Immature natural killer cell (primary cell): ENCODE results near the gene ZFP64. TPM values are rescaled to one million over a fixed set of nuclear protein-coding genes. Genes with fewer than 3 reads are reported as not detected.
"Not testable (repeated sequence)": the region's sequence is repeated elsewhere in the genome, so short reads cannot be mapped to it uniquely, and the experiment has no call there.

Experiments
- DNase-seq, 3 donors: peaks; one replicate each; pipeline ENCODE4 v3.0.0; 2022; ENCODE audit warnings: mixed read lengths in 1 of 3
- H3K27ac Mint-ChIP-seq, 6 donors: one replicate each; pipeline ENCODE4 v1.8.0; 2020; ENCODE audit warnings: mixed read lengths in 6 of 6, mild to moderate bottlenecking in 5 of 6, inconsistent platforms in 4 of 6, moderate library complexity in 3 of 6
- H3K27me3 Mint-ChIP-seq, 3 donors: one replicate each; pipeline ENCODE4 v1.8.0; 2020 to 2021; ENCODE audit warnings: low read depth in 3 of 3, mild to moderate bottlenecking in 3 of 3, mixed read lengths in 3 of 3, moderate library complexity in 3 of 3, inconsistent platforms in 1 of 3
- H3K36me3 Mint-ChIP-seq, 3 donors: one replicate each; pipeline ENCODE4 v1.8.0; 2020; ENCODE audit warnings: mixed read lengths in 3 of 3, inconsistent platforms in 2 of 3, mild to moderate bottlenecking in 2 of 3
- H3K4me1 Mint-ChIP-seq, 2 donors: one replicate each; pipeline ENCODE4 v1.8.0; 2020; ENCODE audit warnings: inconsistent platforms in 2 of 2, mild to moderate bottlenecking in 2 of 2, mixed read lengths in 2 of 2, moderate library complexity in 1 of 2
- H3K4me3 Mint-ChIP-seq, 5 donors: one replicate each; pipeline ENCODE4 v1.8.0; 2020; ENCODE audit warnings: mild to moderate bottlenecking in 5 of 5, mixed read lengths in 5 of 5, inconsistent platforms in 3 of 5, moderate library complexity in 3 of 5
- H3K9me3 Mint-ChIP-seq, 6 donors: one replicate each; pipeline ENCODE4 v1.8.0; 2020; ENCODE audit warnings: mild to moderate bottlenecking in 6 of 6, mixed read lengths in 6 of 6, inconsistent platforms in 4 of 6, moderate library complexity in 3 of 6
- polyA plus RNA-seq, 3 donors: library from polyadenylated mRNA; unstranded; fragments of 300-500 nt; fragmentation: Illumina TruSeq; gene quantifications; one replicate each; pipeline ENCODE4 v1.2.3, GENCODE V29; 2021

The ZFP64 gene
- polyA plus RNA-seq: 10 to 100 TPM in 1 of 3 donors, 1 to 10 TPM in 2; 3.7 to 16.8 (median 5.7) TPM

DNA sequence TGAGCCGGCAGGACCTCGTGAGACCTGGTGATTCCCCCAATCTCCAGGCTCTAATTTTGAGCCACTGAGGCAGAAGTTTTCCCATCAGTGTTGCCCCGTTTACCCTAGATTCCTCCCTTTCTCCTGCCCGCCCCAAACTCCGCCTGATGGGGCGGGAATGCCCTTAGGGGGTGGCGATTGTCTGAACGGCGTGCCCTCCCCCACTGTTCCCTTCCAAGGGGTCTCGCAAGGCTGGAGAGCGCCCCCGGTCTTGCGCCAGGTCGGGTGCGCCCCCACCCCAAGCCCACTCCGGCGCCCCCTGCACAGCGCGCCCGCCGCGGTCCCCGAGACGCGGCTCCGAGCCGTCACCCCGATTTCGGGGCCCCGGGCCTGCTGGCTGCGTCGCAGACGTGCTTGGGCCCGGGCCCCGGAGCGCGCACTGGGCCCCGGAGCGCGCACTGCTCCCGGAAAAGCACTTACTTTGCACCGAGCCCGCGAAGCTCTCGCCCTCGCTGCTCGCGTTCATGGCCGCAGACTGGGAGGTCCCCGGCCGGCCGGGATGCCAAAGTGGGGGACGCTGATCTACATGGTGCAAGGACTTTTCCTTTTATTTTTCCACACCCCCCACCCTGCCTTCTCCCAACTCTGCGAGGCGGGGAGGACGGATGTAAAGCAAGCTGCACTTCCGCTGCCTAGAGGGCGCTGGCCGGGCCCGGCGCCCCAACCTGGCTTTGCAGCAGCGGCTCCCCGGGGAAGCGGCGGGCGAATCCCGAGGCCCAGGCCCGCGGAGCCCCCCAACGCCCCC is at the start of gene ZFP64:
Gene ZFP64 (minus strand): TSS at position 648 of the 784 bp plus-strand sequence. CDS start 143 bp downstream, at position 505.
- Mint-ChIP-seq H3K4me3 (peak within 1 kb of the TSS; percentile 94 to 97 (median 95)), H3K36me3 (peaks cover under 1 to 3% (median 2%) of the 10 kb centered on the region in 3 donors), H3K27me3 (peaks cover 1 to 4% (median 2%) of the 10 kb centered on the region in 3 donors), H3K27ac (peak within 1 kb of the TSS; percentile 87 to 96 (median 90)), H3K9me3 (no peaks in the 10 kb centered on the region), H3K4me1 (peaks cover 23 to 26% of the 10 kb centered on the region in 2 donors)
- peak; percentile 71 to 75 (median 75) for DNase-seq

GRCh38 chr20:52240802-52241201 is 49.2 kb upstream of the ZFP64 start:
- H3K4me1 Mint-ChIP-seq: no peaks in the 10 kb centered on the region
- H3K36me3 Mint-ChIP-seq: no peaks in the 10 kb centered on the region
- no peak for DNase-seq
- H3K9me3 Mint-ChIP-seq: no peaks in the 10 kb centered on the region
- H3K27ac Mint-ChIP-seq: no peak overlapping the region
- no peak overlapping the region for H3K4me3 Mint-ChIP-seq
- H3K27me3 Mint-ChIP-seq: peaks cover 2 to 14% (median 3%) of the 10 kb centered on the region in 3 donors

DNA sequence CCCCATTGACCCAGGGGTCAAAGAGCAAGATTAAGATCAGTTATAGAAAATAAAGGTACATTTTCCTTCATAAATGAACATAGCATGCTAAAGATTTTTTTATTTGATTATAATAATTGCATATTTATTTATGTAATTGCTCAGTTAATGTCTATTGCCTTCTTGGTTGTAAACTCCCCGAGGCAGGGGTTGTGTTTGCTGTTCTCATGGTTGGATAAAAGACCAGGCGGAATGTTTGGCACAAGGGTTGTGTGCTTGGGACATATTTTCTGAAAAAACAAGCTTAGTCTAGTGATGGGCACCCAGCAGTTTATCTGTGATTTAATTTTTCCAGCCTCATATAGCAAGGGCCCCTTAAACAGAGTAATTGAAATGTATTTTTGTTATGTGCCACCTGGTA is 47.5 kb upstream of the ZFP64 start:
- no peaks in the 10 kb centered on the region for H3K4me1 Mint-ChIP-seq
- DNase-seq: no peak
- H3K9me3 Mint-ChIP-seq: no peaks in the 10 kb centered on the region
- H3K27me3 Mint-ChIP-seq: peaks cover 2 to 11% (median 6%) of the 10 kb centered on the region in 3 donors
- H3K4me3 Mint-ChIP-seq: no peak overlapping the region
- no peaks in the 10 kb centered on the region for H3K36me3 Mint-ChIP-seq
- H3K27ac Mint-ChIP-seq: no peak overlapping the region

- Mint-ChIP-seq H3K27me3 (peaks cover 6 to 11% (median 8%) of the 10 kb centered on the region in 3 donors), H3K4me1 (no peaks in the 10 kb centered on the region), H3K36me3 (no peaks in the 10 kb centered on the region), H3K27ac (no peak overlapping the region), H3K4me3 (no peak overlapping the region), H3K9me3 (no peaks in the 10 kb centered on the region)
- DNase-seq: no peak
Measured at GRCh38 chr20:52236292-52236691, 44.7 kb upstream of the ZFP64 start.

DNA sequence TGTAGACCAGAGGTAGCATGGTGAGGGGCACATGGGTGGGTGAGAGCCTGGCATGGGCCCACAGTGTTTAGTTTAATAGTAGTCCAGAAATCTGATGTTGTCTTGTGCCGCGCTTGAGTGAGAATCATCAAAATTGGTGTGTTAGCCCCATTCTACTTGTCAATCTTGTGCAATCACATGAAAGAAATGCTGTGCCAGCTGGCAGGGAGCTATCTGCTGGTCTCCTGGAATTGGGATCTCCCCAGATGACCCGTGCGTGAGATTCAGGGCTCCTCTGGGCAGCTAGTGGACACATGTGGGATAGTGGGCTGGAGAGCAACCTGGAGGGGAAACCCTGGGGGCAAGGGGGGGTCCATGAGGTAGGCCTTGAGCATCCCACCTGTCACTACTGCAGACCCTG is 43.5 kb upstream of the ZFP64 start:
- H3K4me3 Mint-ChIP-seq: no peak overlapping the region

GRCh38 chr20:52234302-52235045 is 42.9 kb upstream of the ZFP64 start:
- Mint-ChIP-seq H3K36me3 (no peaks in the 10 kb centered on the region), H3K27ac (no peak overlapping the region), H3K4me1 (no peaks in the 10 kb centered on the region), H3K4me3 (no peak overlapping the region), H3K27me3 (peaks cover 4 to 11% (median 5%) of the 10 kb centered on the region in 3 donors), H3K9me3 (no peaks in the 10 kb centered on the region)
- no peak for DNase-seq

More for the DNA sequence above, 43.5 kb upstream of the ZFP64 start:
- no peak for DNase-seq
- no peaks in the 10 kb centered on the region for H3K9me3 Mint-ChIP-seq
- no peaks in the 10 kb centered on the region for H3K36me3 Mint-ChIP-seq
- no peak overlapping the region for H3K27ac Mint-ChIP-seq
- peaks cover 5 to 11% (median 6%) of the 10 kb centered on the region in 3 donors for H3K27me3 Mint-ChIP-seq
- H3K4me1 Mint-ChIP-seq: no peaks in the 10 kb centered on the region

GRCh38 chr20:52231230-52231746 is 39.7 kb upstream of the ZFP64 start:
- Mint-ChIP-seq H3K27me3 (peaks cover under 1 to 8% (median 4%) of the 10 kb centered on the region in 3 donors), H3K27ac (no peak overlapping the region), H3K36me3 (no peaks in the 10 kb centered on the region), H3K4me3 (no peak overlapping the region), H3K9me3 (no peaks in the 10 kb centered on the region), H3K4me1 (no peaks in the 10 kb centered on the region)
- no peak for DNase-seq

DNA sequence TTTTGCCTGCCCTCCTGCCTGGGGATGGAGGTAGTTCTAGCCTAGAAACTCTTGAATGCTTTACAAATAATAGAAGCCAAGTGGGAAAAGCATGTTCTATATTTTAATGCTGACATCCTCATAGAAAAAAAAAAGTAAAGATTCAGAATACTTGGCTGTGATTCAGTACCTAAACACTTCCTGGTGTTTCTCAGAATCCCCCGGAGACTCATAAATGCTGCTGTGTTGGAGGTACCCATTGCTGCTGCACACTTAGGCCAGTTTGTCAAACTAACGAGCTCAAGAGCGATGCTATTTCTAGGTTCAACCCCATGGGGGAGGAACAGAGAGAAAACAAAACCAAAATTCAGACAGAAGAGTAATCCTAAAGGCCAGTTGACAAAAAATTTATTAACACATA is 38.8 kb upstream of the ZFP64 start:
- no peak overlapping the region for H3K4me3 Mint-ChIP-seq
- H3K36me3 Mint-ChIP-seq: no peaks in the 10 kb centered on the region

GRCh38 chr20:52229346-52229745 is 37.8 kb upstream of the ZFP64 start:
- H3K36me3 Mint-ChIP-seq, H3K4me1 Mint-ChIP-seq, H3K27me3 Mint-ChIP-seq, H3K9me3 Mint-ChIP-seq, DNase-seq, H3K27ac Mint-ChIP-seq, H3K4me3 Mint-ChIP-seq: not testable (repeated sequence)

More for the DNA sequence above, 38.8 kb upstream of the ZFP64 start:
- Mint-ChIP-seq H3K4me1 (no peaks in the 10 kb centered on the region), H3K9me3 (no peaks in the 10 kb centered on the region), H3K27me3 (peaks cover 0 to 8% (median 4%) of the 10 kb centered on the region in 3 donors), H3K27ac (no peak overlapping the region)
- no peak for DNase-seq

GRCh38 chr20:52226370-52226769 is 34.8 kb upstream of the ZFP64 start:
- peaks cover 0 to 6% (median 4%) of the 10 kb centered on the region in 6 donors for H3K9me3 Mint-ChIP-seq
- no peak overlapping the region for H3K27ac Mint-ChIP-seq
- H3K4me3 Mint-ChIP-seq: no peak overlapping the region
- peaks cover 0 to 4% (median 4%) of the 10 kb centered on the region in 3 donors for H3K36me3 Mint-ChIP-seq
- H3K27me3 Mint-ChIP-seq: peaks cover 2 to 5% (median 3%) of the 10 kb centered on the region in 3 donors
- no peak for DNase-seq
- no peaks in the 10 kb centered on the region for H3K4me1 Mint-ChIP-seq

- H3K27me3 Mint-ChIP-seq: peaks cover 2 to 5% (median 2%) of the 10 kb centered on the region in 3 donors
- H3K9me3 Mint-ChIP-seq: peaks cover 0 to 18% (median 5%) of the 10 kb centered on the region in 6 donors
- H3K27ac Mint-ChIP-seq: no peak overlapping the region
- H3K4me1 Mint-ChIP-seq: no peaks in the 10 kb centered on the region
- no peak for DNase-seq
- H3K4me3 Mint-ChIP-seq: no peak overlapping the region
- H3K36me3 Mint-ChIP-seq: peaks cover 0 to 5% (median 4%) of the 10 kb centered on the region in 3 donors
Measured at GRCh38 chr20:52224920-52225319, 33.3 kb upstream of the ZFP64 start.

GRCh38 chr20:52221362-52221761 is 29.8 kb upstream of the ZFP64 start:
- H3K4me3 Mint-ChIP-seq, H3K27ac Mint-ChIP-seq, H3K36me3 Mint-ChIP-seq, H3K4me1 Mint-ChIP-seq, DNase-seq, H3K27me3 Mint-ChIP-seq: not testable (repeated sequence)
- peaks cover 0 to 23% (median 5%) of the 10 kb centered on the region in 6 donors for H3K9me3 Mint-ChIP-seq

DNA sequence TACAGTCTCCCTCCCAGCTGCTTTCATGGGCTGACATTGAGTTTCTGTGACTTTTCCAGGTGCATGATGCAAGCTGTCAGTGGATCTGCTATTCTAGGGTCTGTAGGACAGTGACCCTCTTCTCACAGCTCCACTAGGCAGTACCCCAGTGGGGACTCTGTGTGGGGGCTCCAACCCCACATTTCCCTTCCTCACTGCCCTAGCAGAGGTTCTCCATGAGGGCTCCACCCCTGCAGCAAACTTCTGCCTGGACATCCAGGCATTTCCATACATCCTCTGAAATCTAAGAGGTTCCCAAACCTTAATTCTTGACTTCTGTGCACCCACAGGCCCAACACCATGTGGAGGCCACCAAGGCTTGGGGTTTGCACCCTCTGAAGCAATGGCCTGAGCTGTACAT is 29.3 kb upstream of the ZFP64 start:
- not testable (repeated sequence) for H3K4me1 Mint-ChIP-seq, H3K27me3 Mint-ChIP-seq, H3K4me3 Mint-ChIP-seq, DNase-seq, H3K36me3 Mint-ChIP-seq, H3K27ac Mint-ChIP-seq
- peaks cover 0 to 23% (median 5%) of the 10 kb centered on the region in 6 donors for H3K9me3 Mint-ChIP-seq

DNA sequence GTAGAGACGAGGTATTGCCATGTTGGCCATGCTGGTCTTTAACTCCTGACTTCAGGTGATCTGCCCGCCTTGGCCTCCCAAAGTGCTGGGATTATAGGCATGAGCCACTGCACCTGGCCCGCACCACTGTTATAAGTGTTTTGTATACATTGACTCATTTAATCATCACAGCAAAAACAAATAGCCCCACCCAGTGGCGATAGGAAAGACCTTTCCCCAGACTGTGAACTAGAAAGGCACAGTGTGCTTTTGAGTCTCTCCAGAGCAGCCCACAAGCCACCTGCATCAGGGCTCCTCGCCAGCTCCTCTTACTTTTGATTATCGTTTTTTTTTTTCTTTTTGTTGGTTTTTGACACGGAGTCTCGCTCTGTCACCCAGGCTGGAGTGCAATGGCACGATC is 27.9 kb upstream of the ZFP64 start:
- peaks cover 0 to 23% (median 5%) of the 10 kb centered on the region in 6 donors for H3K9me3 Mint-ChIP-seq
- H3K27me3 Mint-ChIP-seq: peaks cover 2 to 9% (median 5%) of the 10 kb centered on the region in 3 donors
- no peak for DNase-seq
- no peaks in the 10 kb centered on the region for H3K4me1 Mint-ChIP-seq
- no peak overlapping the region for H3K4me3 Mint-ChIP-seq
- H3K36me3 Mint-ChIP-seq: peaks cover 0 to 5% (median 4%) of the 10 kb centered on the region in 3 donors
- H3K27ac Mint-ChIP-seq: no peak overlapping the region
